ENCODE measurements around the gene CYB5R3. TPM values are rescaled to one million over a fixed set of nuclear protein-coding genes. Genes with fewer than 3 reads are reported as not detected.

CYB5R3 gene
- total RNA-seq, 4 donors from 2014 or later: 138 to 294 (median 167) TPM

- H3K27ac ChIP-seq: no peak overlapping the region
These were observed 61.5 kb downstream of the CYB5R3 start for GRCh38 chr22:42587588-42588175.

GRCh38 chr22:42586381-42586780, 62.8 kb downstream of the CYB5R3 start:
- peaks cover 0 to 69% (median 28%) of the 10 kb centered on the region in 4 donors for H3K36me3 ChIP-seq
- H3K27ac ChIP-seq: no peak overlapping the region
- in situ Hi-C loops (cut with MboI; ENCODE audit: low pct_ligation_motif_present in 1 of 4, low pct_unique_long_range_greater_than_20kb in 1 of 4, low sequenced_read_pairs in 3 of 4): no loop called here
- H3K4me1 ChIP-seq: peaks cover 0 to 5% (median 3%) of the 10 kb centered on the region in 4 donors
- no peak for TF ChIP-seq EP300 (IDR thresholded peaks at IDR 0.05; ENCODE audit: low read depth)
- no peak for TF ChIP-seq POLR2A (IDR thresholded peaks at IDR 0.05)
- no peak for TF ChIP-seq CTCF (IDR thresholded peaks at IDR 0.05)
- TF ChIP-seq POLR2AphosphoS5 (IDR thresholded peaks at IDR 0.05): no peak
- no peak for DNase-seq
- WGBS, 2 donors (ENCODE audit: low coverage in 1 of 2): 91 to 100% methylated on average over 1 to 4 of the region's 4 CpGs
- no peaks in the 10 kb centered on the region for H3K27me3 ChIP-seq
- no peaks in the 10 kb centered on the region for H3K9me3 ChIP-seq
- H3K4me3 ChIP-seq: no peak overlapping the region
- intact Hi-C loops (cut with DNase I; ENCODE audit: low total_unique reads): no loop called here

More at GRCh38 chr22:42587588-42588175, 61.5 kb downstream of the CYB5R3 start:
- Histone ChIP-seq H3K27me3 (no peaks in the 10 kb centered on the region), H3K4me3 (no peak overlapping the region), H3K4me1 (no peaks in the 10 kb centered on the region), H3K36me3 (peaks cover 0 to 69% (median 33%) of the 10 kb centered on the region in 4 donors), H3K9me3 (no peaks in the 10 kb centered on the region)
- intact Hi-C loops (cut with DNase I; ENCODE audit: low total_unique reads) (no loop called here), in situ Hi-C loops (cut with MboI; ENCODE audit: low pct_ligation_motif_present in 1 of 4, low pct_unique_long_range_greater_than_20kb in 1 of 4, low sequenced_read_pairs in 3 of 4) (no loop called here)
- WGBS, 2 donors (ENCODE audit: low coverage in 1 of 2): 71 to 73% methylated on average over 2 to 5 of the region's 5 CpGs
- TF ChIP-seq EP300 (IDR thresholded peaks at IDR 0.05; ENCODE audit: low read depth) (no peak), POLR2AphosphoS5 (IDR thresholded peaks at IDR 0.05) (no peak), CTCF (IDR thresholded peaks at IDR 0.05) (no peak), POLR2A (IDR thresholded peaks at IDR 0.05) (no peak)
- no peak for DNase-seq

GRCh38 chr22:42585096-42585495, 64.1 kb downstream of the CYB5R3 start:
- H3K27ac ChIP-seq: no peak overlapping the region
- in situ Hi-C loops (cut with MboI; ENCODE audit: low pct_ligation_motif_present in 1 of 4, low pct_unique_long_range_greater_than_20kb in 1 of 4, low sequenced_read_pairs in 3 of 4) (no loop called here), intact Hi-C loops (cut with DNase I; ENCODE audit: low total_unique reads) (no loop called here)
- no peak overlapping the region for H3K4me3 ChIP-seq
- H3K36me3 ChIP-seq: peaks cover 0 to 56% (median 23%) of the 10 kb centered on the region in 4 donors
- peaks cover 0 to 11% (median 6%) of the 10 kb centered on the region in 4 donors for H3K4me1 ChIP-seq
- TF ChIP-seq CTCF (IDR thresholded peaks at IDR 0.05): no peak
- TF ChIP-seq POLR2AphosphoS5 (IDR thresholded peaks at IDR 0.05): no peak
- no peak for TF ChIP-seq POLR2A (IDR thresholded peaks at IDR 0.05)
- TF ChIP-seq EP300 (IDR thresholded peaks at IDR 0.05; ENCODE audit: low read depth): no peak
- no peaks in the 10 kb centered on the region for H3K27me3 ChIP-seq
- no peak for DNase-seq
- 84% methylated on average over 8 of the region's 8 CpGs; no CpG with 5 or more reads in 1 of the 2 donors for WGBS, 2 donors (ENCODE audit: low coverage in 1 of 2)
- H3K9me3 ChIP-seq: no peaks in the 10 kb centered on the region

- Histone ChIP-seq H3K4me1 (peaks cover 0 to 11% (median 6%) of the 10 kb centered on the region in 4 donors), H3K36me3 (peaks cover 0 to 52% (median 20%) of the 10 kb centered on the region in 4 donors), H3K27ac (no peak overlapping the region), H3K9me3 (no peaks in the 10 kb centered on the region), H3K27me3 (no peaks in the 10 kb centered on the region), H3K4me3 (no peak overlapping the region)
- 93% methylated on average over 4 of the region's 4 CpGs; no CpG with 5 or more reads in 1 of the 2 donors for WGBS, 2 donors (ENCODE audit: low coverage in 1 of 2)
- TF ChIP-seq POLR2AphosphoS5 (IDR thresholded peaks at IDR 0.05) (no peak), CTCF (IDR thresholded peaks at IDR 0.05) (no peak), POLR2A (IDR thresholded peaks at IDR 0.05) (no peak), EP300 (IDR thresholded peaks at IDR 0.05; ENCODE audit: low read depth) (no peak)
- intact Hi-C loops (cut with DNase I; ENCODE audit: low total_unique reads) (no loop called here), in situ Hi-C loops (cut with MboI; ENCODE audit: low pct_ligation_motif_present in 1 of 4, low pct_unique_long_range_greater_than_20kb in 1 of 4, low sequenced_read_pairs in 3 of 4) (no loop called here)
- DNase-seq: no peak
These were observed 64.7 kb downstream of the CYB5R3 start for GRCh38 chr22:42584364-42584940.
